Measurements from ENCODE around the gene NECTIN1. TPM values are rescaled to one million over a fixed set of nuclear protein-coding genes. Genes with fewer than 3 reads are reported as not detected.

The NECTIN1 gene
- total and polyA plus RNA-seq, 2 of the 13 experiments (the other 11 are each of a cell fraction or from before 2014, with no cell fraction given): 3.9 to 7.3 TPM

GRCh38 chr11:119711476-119711875 is 17.5 kb downstream of the NECTIN1 start:
- ATAC-seq: no peak
- FAIRE-seq: peak; percentile 12
- in situ Hi-C loops (cut with HindIII; ENCODE audit: extremely low pct_ligation_motif_present, low pct_unique_long_range_greater_than_20kb): no loop called here
- no peaks in the 10 kb centered on the region for H4K20me1 ChIP-seq (ENCODE audit: insufficient read depth, low read length)
- H3K4me2 ChIP-seq (ENCODE audit: low read depth, low read length): no peak overlapping the region
- no peak overlapping the region for H3K27ac ChIP-seq (ENCODE audit: extremely low read length, insufficient read depth, low read length)
- POLR2A ChIA-PET: no interaction called here
- CTCF ChIA-PET (ENCODE audit: low intra/inter-chr PET ratio, low total read pairs): no interaction called here
- H3K9me3 ChIP-seq (ENCODE audit: low read length): no peaks in the 10 kb centered on the region
- 79% methylated on average over 4 of the region's 4 CpGs for WGBS (ENCODE audit: low lambda C conversion rate)
- H3K79me2 ChIP-seq (ENCODE audit: insufficient read depth, low read length): no peaks in the 10 kb centered on the region
- peaks cover 63% of the 10 kb centered on the region for H3K4me1 ChIP-seq (ENCODE audit: insufficient read depth, low read length)
- H2AFZ ChIP-seq (ENCODE audit: low read length): no peak overlapping the region
- H3K9ac ChIP-seq (ENCODE audit: insufficient read depth, low read depth, low read length): no peak overlapping the region
- H3K27me3 ChIP-seq (ENCODE audit: control insufficient read depth in 1 of 2, insufficient read depth in 2 of 2, low read length in 2 of 2): no peaks in the 10 kb centered on the region
- intact Hi-C loops (cut with micrococcal nuclease; ENCODE audit: unreplicated experiment): no loop called here
- H3K4me3 ChIP-seq (replicated peaks in 1 of 3; ENCODE audit: insufficient read depth in 1 of 3, low read depth in 2 of 3, low read length in 3 of 3): no peak overlapping the region
- H3K36me3 ChIP-seq (replicated peaks in 1 of 2; ENCODE audit: control insufficient read depth in 1 of 2, insufficient read depth in 2 of 2, low read length in 2 of 2): no peaks in the 10 kb centered on the region
- TF ChIP-seq PHF20 (CRISPR knock-in tag; IDR thresholded peaks at IDR 0.05) (no peak), PAF1 (CRISPR knock-in tag; IDR thresholded peaks at IDR 0.05) (no peak), BRF2 (CRISPR knock-in tag; IDR thresholded peaks at IDR 0.05) (no peak)
- no TSS peak for BruUV-seq (replicated peaks)
- no peak for DNase-seq (ENCODE audit: low spot score)

GRCh38 chr11:119710417-119710816 is 18.6 kb downstream of the NECTIN1 start:
- no peak overlapping the region for H3K27ac ChIP-seq (ENCODE audit: extremely low read length, insufficient read depth, low read length)
- no peaks in the 10 kb centered on the region for H3K27me3 ChIP-seq (ENCODE audit: control insufficient read depth in 1 of 2, insufficient read depth in 2 of 2, low read length in 2 of 2)
- intact Hi-C loops (cut with micrococcal nuclease; ENCODE audit: unreplicated experiment): no loop called here
- ATAC-seq (no peak), FAIRE-seq (no peak), DNase-seq (ENCODE audit: low spot score) (no peak)
- H2AFZ ChIP-seq (ENCODE audit: low read length): no peak overlapping the region
- H3K4me1 ChIP-seq (ENCODE audit: insufficient read depth, low read length): peaks cover 53% of the 10 kb centered on the region
- H4K20me1 ChIP-seq (ENCODE audit: insufficient read depth, low read length): no peaks in the 10 kb centered on the region
- no peak overlapping the region for H3K4me2 ChIP-seq (ENCODE audit: low read depth, low read length)
- ChIA-PET POLR2A (no interaction called here), CTCF (ENCODE audit: low intra/inter-chr PET ratio, low total read pairs) (no interaction called here)
- in situ Hi-C loops (cut with HindIII; ENCODE audit: extremely low pct_ligation_motif_present, low pct_unique_long_range_greater_than_20kb): no loop called here
- H3K4me3 ChIP-seq (replicated peaks in 1 of 3; ENCODE audit: insufficient read depth in 1 of 3, low read depth in 2 of 3, low read length in 3 of 3): no peak overlapping the region
- 98% methylated on average over 2 of the region's 2 CpGs for WGBS (ENCODE audit: low lambda C conversion rate)
- no TSS peak for BruUV-seq (replicated peaks)
- H3K36me3 ChIP-seq (replicated peaks in 1 of 2; ENCODE audit: control insufficient read depth in 1 of 2, insufficient read depth in 2 of 2, low read length in 2 of 2): no peaks in the 10 kb centered on the region
- no peaks in the 10 kb centered on the region for H3K79me2 ChIP-seq (ENCODE audit: insufficient read depth, low read length)
- H3K9me3 ChIP-seq (ENCODE audit: low read length): no peaks in the 10 kb centered on the region
- no peak overlapping the region for H3K9ac ChIP-seq (ENCODE audit: insufficient read depth, low read depth, low read length)
- no peak for TF ChIP-seq ZBTB20 (CRISPR knock-in tag; IDR thresholded peaks at IDR 0.05; ENCODE audit: borderline replicate concordance, low read depth)
- TF ChIP-seq SIN3B (IDR thresholded peaks at IDR 0.05; ENCODE audit: low read length): no peak
- TF ChIP-seq MLLT10 (CRISPR knock-in tag; IDR thresholded peaks at IDR 0.05): no peak
- no peak for TF ChIP-seq ZBTB42 (CRISPR knock-in tag; IDR thresholded peaks at IDR 0.05)
- no peak for TF ChIP-seq SMAD9 (CRISPR knock-in tag; IDR thresholded peaks at IDR 0.05)
- TF ChIP-seq ZFP41 (CRISPR knock-in tag; IDR thresholded peaks at IDR 0.05; ENCODE audit: borderline replicate concordance): no peak
- no peak for TF ChIP-seq ZNF607 (CRISPR knock-in tag; IDR thresholded peaks at IDR 0.05; ENCODE audit: borderline replicate concordance)
- TF ChIP-seq SRSF1 (optimal IDR thresholded peaks at IDR 0.05; ENCODE audit: low read depth, low read length): no peak
- no peak for TF ChIP-seq ZNF772 (CRISPR knock-in tag; IDR thresholded peaks at IDR 0.05)
- no peak for TF ChIP-seq TRAFD1 (CRISPR knock-in tag; IDR thresholded peaks at IDR 0.05; ENCODE audit: borderline replicate concordance)
- TF ChIP-seq ZBTB2 (CRISPR knock-in tag; IDR thresholded peaks at IDR 0.05; ENCODE audit: low read depth): no peak
- no peak for TF ChIP-seq SRY (CRISPR knock-in tag; IDR thresholded peaks at IDR 0.05)

All from HepG2 (cell line).